Measurements from ENCODE around the gene TUBGCP5.
"Not testable (repeated sequence)": the region's sequence is repeated elsewhere in the genome, so short reads cannot be mapped to it uniquely, and the experiment has no call there.

Gene TUBGCP5

DNA sequence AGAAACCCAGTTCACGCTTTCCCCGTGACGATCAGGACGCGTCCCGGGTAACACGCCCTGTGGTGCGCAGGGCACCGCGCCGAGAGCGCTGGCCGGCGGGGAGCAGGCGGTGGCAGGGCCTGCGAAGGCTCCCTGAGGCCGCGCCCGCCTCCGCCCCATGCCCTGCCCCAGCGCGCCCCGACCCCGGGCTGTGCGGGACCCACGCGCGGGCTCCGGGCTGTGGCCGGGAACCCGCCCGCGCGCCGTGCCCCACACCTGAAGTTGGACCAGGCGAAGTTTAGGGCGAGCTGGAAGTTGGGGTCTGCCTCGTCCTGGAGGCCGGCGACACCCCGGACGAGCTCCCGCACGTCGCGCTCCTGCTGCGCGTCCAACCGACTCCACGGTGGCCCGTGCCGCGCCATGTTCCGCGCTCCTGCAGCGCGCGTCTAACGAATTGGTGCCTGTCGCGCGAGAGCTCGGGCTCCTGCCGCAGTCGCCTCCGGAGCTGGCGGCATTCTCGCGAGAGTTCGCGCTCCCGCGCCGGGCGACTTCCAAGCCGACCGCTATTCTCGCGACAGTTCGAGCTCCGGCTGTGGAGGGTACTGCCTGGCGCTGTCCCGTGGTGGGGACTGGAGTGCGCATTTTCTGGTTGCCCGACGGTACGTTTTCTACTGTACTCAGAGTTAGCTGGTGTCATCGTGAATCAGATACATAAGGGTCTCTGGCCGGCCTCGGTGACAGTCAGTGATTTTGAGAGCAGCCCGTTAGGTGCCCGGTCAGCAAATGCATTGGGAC lies at the start of gene TUBGCP5:
Gene TUBGCP5 (minus strand): TSS at position 427 of the 774 bp plus-strand sequence. CDS start 26 bp downstream, at position 401.
- peak; percentile 86 to 92 for DNase-seq

DNA sequence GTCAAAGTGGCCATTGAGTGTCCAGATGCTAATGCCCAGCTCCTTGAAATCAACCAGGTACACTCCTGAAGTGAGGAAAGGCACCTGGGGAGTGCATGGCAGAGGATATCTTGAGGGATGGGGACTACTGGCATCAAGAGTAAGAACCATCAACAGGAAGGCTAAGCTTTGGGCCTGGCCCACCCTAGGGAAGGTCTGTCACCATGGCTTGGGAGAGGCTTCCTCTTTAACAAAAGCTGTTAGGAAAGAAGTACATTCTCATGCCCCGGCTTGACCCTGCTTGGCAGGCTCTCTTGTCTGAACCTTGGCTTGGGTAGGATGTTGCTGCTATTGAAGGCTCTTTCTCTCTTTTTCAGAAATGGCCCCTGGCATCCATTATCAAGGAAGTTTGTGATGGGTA lies 43.7 kb upstream of the TUBGCP5 start:
- no peak for DNase-seq

DNA sequence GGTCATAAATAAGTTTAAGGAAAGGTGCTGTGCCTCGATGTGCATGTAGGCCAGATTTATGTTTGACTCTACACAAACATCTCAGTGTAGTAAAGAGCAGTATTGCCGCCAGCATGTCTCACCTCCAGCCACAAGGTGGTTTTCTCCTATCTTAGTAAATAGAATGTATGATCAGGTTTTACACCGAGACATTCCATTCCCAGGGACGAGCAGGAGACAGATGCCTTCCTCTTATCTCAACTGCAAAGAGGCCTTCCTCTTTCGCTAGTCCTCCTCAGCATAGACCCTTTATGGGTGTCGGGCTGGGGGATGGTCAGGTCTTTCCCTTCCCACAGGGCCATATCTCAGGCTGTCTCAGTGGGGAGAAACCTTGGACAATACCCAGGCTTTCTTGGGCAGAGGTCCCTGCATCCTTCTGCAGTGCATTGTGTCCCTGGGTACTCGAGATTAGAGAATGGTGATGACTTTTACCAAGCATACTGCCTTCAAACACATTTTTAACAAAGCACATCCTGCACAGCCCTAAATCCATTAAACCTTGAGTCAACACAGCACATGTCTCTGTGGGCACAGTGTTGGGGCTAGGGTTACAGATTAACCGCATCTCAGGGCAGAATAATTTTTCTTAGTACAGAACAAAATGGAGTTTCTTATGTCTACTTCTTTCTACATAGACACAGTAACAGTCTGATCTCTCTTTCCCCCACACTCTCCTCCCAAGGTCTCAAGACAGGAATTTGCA lies 42.8 kb upstream of the TUBGCP5 start:
- DNase-seq: not testable (repeated sequence)

DNA sequence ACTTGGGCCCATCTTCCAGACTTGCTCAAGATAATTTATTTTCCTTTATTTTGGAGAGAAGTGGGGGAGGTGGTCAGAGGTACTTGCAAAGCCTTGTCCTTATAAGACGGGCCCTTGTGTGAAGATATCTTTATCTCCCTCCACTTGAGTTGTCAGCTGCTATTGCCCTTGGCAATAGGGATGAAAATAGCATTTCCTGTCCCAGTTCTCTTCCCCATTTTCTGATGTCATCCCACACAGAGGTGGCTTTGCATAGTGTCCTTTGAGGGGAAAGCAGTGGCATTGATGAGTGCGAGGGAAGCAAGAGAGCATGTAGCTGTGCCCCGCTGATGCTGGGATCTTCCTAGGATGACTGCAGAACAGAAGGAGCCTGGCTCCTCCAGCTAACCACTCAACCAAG lies 41.9 kb upstream of the TUBGCP5 start:
- no peak for DNase-seq

DNA sequence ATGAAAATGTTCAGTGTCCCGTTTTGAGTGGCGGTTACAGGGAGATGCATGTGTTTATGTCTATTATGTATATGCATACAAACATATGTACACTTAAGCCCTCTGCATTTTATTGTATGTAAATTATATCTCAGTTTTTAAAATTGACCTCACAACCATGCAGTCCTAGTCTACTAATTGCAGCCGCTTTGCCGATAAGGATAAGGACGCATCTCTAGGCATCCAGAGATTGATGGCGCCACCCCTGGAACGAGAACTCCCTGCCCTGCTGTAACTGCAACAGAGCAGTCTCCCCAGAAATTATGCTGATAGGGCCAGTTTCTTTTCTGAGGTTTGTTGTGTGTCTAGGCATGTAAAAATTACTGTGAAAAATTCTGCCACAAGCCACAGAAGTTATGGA lies 40.4 kb upstream of the TUBGCP5 start:
- DNase-seq: no peak

DNA sequence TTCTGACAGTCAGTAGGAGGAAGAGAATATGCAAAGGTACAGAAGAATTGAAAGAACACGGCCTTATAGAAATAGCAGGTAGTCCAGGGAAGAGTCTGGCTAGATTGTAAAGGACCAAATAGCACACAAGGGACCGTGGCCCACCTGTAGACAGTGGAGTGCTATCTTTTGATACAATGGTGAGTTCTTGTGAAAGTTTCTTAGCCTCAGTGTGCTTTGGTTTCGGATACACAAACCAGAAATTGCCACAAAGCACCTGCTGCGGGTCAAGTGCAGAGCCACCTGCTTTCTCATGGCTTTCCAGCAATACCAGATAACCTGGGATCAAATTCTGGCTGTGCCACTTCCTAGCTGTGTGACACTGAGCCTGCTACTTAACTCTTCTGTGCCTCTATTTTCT lies 36.6 kb upstream of the TUBGCP5 start:
- DNase-seq: no peak

DNA sequence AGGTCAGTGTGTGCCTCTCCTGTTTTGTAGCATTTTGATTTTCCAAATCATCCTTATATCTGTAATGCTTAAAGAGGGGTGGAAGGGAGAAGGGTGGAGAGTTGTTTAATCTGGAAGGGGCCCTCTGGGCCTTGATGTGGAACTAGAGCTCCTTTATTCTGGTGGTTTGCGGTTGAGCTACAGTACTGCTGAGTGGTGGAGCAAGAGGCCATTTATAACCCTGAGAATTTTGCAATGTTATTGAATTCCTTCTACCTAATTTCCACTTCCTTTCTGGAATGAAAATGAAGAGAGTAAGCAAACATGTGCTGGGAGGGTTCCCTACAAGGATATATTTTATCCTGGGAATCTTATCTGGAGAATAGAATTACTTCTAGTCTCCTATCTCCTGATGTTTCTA lies 35.3 kb upstream of the TUBGCP5 start:
- DNase-seq: no peak

DNA sequence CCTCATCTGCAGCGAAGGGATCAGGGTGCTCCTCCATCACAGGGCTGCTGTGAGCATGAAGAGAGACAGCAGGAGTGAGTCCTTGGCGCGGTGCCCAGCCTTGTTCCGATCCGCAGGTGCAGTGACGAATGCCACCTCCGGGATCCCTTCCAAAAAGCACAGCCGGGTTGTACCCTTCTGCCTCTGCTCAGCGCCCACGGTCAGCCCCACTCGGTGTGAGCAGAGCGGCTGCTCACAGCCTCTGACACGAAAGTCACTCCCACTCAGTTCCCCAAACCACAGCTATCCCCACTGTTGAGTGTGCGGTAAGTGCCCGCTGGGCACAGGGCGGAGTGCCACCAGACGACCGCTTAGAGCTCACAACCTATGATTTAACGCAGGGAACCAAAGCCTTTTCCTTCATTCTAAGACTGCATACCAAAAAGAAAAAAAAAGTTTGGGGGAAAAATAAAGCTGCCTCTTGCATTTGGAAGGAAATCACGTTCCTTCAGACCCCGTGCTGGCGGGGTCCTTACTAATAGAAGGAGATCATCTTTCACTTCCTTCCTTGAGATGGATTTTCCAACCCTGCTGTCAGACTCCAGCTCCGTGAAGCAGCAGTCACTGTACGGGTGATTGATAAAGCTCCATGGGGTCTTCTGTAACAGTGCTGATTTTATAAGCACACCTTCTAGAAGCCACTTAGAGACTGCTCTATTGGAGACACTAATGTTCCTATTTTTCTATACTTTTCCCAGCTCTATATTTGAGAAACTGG lies 34.7 kb upstream of the TUBGCP5 start:
- no peak for DNase-seq

DNA sequence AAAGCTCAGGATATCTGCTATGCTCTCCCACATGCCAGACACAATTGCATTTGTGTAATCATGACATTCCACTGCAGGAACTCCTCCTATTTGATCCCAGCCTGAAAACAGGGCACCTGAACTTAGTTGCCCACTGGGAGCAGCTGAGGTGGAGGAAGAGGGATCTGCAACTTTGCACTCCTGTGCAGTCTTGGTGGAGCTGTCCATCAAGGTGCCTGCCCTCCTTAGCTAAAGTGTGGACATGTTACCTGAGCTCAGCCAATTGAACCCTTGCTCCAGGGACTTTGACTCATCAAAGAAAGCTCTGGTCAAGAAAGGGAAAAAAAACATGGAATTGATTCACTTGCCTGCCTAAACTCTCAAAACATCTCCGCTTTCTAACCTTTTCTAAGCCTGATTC lies 33.3 kb upstream of the TUBGCP5 start:
- DNase-seq: no peak

DNA sequence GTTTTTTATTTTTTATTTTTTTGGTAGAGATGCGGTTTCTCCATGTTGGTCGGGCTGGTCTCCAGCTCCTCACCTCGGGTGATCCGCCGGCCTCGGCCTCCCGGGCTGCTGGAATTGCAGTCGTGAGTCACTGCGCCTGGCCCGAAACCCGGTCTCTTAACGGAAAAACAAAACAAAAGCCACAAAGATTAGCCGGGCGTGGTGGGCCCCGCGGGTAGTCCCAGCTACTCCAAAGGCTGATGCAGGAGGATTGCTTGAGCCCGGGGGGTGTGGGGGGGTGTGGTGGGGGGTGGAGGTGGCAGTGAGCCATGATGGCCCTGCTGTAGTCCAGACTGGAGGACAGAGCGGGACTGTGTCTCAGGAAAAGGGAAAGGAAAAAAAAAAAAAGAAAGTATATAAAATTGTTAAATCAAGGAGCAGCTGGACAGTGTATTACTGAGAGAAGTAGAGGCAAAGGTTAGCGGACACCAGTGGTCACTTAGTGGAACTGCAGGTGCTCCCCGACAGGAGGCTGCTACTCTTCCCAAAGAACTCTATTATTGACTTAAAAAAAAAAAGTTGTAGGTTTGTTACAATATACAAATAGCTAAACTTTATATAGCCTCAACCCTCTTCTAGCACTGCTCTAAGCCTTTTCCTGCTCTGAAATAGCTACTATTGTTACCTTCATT lies 30.3 kb upstream of the TUBGCP5 start:
- DNase-seq: no peak

DNA sequence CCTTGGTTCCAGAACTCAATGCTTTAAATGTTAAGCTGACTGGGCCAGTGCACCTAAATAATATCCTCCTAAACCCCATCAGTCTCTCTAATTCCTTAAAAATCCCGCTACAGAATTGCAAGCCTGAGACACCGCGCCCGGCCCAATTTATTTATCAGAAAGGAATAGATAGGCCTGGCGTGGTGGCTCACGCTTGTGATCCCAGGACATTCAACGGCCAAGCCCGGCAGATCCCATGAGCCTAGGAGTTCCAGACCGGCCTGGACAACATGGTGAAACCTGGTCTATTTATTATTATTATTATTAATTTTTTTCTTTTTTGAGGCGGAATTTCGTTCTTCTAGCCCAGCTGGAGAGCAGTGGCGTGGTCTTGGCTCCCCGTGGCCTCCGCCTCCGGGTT lies 28.0 kb upstream of the TUBGCP5 start:
- no peak for DNase-seq

DNA sequence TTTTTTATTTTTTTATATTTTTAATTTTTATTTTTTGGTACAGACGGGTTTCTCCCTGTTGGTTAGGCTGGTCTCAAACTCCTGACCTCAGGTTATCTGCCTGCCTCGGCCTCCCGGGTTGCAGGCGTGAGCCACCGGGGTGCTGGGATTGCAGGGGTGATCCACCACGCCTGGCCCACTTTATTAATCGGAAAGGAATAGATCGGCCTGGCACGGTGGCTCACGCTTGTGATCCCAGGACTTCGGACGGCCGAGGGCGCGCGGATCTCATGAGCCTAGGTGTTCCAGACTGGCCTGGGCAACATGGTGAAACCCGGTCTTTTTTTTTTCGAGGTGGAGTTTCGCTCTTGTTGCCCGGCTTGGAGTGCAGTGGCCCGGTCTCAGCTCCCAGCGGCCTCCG lies 26.5 kb upstream of the TUBGCP5 start:
- DNase-seq: no peak

DNA sequence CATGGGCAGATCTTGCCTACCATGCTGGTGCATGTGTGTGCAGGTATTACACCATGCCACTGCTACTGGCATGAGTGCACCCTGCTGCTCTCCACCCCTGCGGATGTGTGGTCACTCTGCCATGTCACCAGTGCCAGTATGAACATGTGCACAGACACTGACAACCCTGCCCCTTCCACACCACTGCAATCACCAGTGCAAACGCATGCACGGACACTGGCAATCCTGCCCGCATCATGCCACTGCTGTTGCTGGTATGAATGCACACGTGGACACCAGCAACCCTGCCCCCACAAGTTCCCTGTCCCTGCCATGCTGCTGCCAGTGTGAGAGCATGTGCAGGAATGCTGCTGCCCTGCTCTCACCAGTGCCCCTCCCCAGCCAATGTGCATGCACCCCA lies 24.8 kb upstream of the TUBGCP5 start:
- DNase-seq: no peak

DNA sequence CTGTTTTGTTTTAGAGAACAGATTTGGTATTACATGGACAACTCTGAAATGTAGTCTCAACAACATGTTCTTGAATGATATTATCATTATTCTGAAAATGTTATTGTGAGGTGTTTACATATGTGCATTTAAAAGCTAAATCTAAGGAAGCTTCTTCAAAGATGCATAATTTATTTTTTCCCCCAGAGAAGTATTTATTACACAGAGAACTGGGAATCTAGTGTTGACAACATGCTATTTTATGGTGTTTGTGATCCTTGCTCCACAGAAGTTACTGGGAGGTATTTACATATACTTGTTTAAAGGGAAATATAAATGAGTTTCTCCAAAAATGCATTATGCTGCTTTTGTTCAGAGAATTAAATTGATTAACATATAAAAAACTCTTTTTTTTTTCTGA lies 18.3 kb upstream of the TUBGCP5 start:
- DNase-seq: no peak

DNA sequence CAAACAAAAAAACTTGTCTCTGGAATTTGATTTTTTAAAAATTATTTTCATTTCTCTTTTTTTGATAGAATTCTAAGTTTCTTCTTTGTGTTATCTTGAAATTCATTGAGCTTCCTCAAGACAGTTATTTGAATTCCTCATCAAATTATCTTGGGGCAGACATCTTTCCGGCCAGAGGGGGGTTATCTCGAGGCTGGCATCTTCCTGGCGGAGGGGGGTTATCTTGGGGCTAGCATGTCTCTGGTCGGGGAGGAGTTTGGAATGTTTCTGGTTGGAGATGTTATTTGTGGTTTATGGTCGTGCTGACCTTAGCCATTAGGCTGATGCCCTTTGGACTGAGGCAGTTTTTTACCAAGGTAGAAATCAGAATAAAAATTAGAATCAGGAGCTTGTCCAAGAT lies 15.9 kb upstream of the TUBGCP5 start:
- DNase-seq: no peak

DNA sequence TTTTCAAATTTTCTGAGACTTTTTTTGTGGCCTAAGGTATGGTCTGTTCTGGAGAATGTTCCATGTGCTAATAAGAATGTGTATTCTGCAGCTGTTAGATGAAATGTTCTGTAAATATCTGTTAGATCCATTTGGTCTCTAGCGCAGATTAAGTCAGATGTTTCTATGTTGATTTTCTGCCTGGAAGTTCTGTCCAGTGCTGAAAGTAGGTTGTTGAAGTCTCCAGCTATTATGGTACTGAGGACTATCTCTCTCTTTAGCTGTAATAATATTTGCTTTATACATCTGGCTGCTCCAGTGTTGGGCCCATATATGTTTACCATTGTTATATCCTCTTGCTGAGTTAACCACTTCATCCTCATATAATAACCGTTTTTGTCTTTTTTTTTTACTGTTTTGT lies 13.2 kb upstream of the TUBGCP5 start:
- no peak for DNase-seq

DNA sequence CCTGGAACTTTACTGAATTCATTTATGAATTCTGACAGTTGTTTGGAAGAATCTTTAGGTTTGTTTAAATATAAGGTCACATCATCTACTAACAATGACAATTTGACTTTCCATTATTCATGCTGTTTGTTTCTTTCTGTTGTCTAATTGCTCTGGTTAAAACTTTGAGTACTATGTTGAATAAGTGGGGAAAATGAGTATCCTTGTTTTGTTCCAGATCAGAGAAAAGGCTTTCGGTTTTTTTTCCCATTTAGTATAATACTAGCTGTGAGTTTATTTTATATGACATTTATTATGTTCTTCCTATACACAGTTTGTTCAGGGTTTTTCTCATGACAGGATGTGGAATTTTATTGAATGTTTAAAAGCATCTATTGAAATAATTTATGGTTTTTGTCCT lies 11.3 kb upstream of the TUBGCP5 start:
- no peak for DNase-seq

DNA sequence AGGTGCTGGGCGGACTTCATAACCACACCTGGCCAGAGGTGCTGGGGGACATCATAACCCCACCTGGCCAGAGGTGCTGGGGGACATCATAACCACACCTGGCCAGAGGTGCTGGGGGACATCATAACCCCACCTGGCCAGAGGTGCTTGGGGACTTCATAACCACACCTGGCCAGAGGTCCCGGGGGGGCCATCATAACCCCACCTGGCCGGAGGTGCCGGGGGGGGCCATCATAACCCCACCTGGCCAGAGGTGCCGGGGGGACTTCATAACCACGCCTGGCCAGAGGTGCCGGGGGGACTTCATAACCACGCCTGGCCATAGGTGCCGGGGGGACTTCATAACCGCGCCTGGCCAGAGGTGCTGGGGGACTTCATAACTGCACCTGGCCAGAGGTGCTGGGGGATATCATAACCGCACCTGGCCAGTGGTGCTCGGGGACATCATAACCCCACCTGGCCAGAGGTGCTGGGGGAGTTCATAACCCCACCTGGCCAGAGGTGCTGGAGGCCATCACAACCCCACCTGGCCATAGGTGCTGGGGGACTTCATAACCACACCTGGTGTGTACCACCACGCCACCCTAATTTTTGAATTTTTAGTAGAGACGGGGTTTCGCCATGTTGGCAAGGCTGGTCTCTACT lies 10.7 kb upstream of the TUBGCP5 start:
- no peak for DNase-seq

DNA sequence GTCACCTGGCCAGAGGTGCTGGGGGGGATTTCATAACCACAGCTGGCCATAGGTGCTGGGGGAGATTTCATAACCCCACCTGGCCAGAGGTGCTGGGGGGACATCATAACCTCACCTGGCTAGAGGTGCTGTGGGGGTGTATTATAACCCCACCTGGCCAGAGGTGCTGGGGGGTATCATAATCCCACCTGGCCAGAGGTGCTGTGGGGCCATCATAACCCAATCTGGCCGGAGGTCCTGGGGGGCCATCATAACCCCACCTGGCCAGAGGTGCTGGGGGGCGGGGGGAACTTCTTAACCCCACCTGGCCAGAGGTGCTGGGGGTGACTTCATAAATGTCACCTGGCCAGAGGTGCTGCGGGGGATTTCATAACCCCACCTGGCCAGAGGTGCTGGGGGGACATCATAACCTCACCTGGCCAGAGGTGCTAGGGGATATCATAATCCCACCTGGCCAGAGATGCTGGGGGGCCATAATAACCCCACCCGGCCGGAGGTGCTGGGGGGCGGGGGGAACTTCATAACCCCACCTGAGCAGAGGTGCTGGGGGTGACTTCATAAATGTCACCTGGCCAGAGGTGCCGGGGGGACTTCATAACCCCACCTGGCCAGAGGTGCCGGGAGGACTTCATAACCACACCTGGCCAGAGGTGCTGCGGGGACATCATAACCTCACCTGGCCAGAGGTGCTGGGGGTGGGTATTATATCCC lies 9.4 kb upstream of the TUBGCP5 start:
- DNase-seq: not testable (repeated sequence)

DNA sequence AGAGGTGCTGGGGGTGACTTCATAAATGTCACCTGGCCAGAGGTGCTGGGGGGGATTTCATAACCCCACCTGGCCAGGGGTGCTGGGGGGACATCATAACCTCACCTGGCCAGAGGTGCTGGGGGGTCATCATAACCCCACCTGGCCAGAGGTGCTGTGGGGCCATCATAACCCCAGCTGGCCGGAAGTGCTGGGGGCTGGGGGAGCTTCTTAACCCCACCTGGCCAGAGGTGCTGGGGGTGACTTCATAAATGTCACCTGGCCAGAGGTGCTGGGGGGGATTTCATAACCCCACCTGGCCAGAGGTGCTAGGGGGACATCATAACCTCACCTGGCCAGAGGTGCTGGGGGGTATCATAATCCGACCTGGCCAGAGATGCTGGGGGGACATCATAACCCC lies 4.6 kb upstream of the TUBGCP5 start:
- DNase-seq: not testable (repeated sequence)

DNA sequence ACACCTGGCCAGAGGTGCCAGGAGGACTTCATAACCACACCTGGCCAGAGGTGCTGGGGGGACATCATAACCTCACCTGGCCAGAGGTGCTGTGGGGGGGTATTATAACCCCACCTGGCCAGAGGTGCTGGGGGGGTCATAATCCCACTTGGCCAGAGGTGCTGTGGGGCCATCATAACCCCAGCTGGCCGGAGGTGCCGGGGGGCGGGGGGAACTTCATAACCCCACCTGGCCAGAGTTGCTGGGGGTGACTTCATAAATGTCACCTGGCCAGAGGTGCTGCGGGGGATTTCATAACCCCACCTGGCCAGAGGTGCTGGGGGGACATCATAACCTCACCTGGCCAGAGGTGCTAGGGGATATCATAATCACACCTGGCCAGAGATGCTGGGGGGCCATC lies 4.2 kb upstream of the TUBGCP5 start:
- not testable (repeated sequence) for DNase-seq

DNA sequence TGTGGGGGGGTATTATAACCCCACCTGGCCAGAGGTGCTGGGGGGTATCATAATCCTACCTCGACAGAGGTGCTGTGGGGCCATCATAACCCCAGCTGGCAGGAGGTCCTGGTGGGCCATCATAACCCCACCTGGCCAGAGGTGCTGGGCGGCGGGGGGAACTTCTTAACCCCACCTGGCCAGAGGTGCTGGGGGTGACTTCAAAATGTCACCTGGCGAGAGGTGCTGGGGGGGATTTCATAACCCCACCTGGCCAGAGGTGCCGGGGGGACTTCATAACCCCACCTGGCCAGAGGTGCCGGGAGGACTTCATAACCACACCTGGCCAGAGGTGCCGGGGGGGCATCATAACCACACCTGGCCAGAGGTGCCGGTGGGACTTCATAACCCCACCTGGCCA lies 2.4 kb upstream of the TUBGCP5 start:
- DNase-seq: not testable (repeated sequence)
